ENCODE results near the gene PARVA. TPM values are rescaled to one million over a fixed set of nuclear protein-coding genes. Genes with fewer than 3 reads are reported as not detected.
A peak's percentile ranks its signal among the peaks of the same experiment; 100 is the strongest.

Gene PARVA
- total RNA-seq, 1 donor from 2014 or later, result 170 TPM

DNA sequence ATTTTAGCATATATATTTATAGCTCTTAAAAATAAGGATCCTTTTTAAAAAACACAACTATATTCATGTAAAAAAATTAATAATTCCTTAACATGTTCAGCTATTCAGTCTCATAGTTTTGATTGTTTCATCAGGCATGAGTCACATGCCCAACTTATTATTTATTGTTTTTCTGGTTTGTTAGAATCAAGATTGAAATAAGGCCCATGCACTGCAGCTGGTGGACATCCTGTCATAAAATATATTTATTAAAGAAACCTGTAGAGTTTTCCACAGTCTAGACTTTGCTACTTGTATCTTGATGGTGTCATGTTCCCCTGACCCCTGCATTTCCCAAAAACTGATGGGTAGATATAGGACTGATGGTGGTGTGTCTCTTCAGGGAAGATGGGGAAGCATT, 77.4 kb downstream of the PARVA start:
- Mint-ChIP-seq H3K27me3 (ENCODE audit: low read depth) (no peaks in the 10 kb centered on the region), H3K36me3 (ENCODE audit: low read depth) (no peaks in the 10 kb centered on the region), H3K27ac (ENCODE audit: unreplicated experiment) (peak overlapping the region; percentile 79), H3K4me3 (ENCODE audit: unreplicated experiment) (no peak overlapping the region), H3K9me3 (ENCODE audit: low read depth) (no peaks in the 10 kb centered on the region), H3K4me1 (ENCODE audit: low read depth) (peaks cover 72% of the 10 kb centered on the region)
- TF ChIP-seq, protein P1, sequence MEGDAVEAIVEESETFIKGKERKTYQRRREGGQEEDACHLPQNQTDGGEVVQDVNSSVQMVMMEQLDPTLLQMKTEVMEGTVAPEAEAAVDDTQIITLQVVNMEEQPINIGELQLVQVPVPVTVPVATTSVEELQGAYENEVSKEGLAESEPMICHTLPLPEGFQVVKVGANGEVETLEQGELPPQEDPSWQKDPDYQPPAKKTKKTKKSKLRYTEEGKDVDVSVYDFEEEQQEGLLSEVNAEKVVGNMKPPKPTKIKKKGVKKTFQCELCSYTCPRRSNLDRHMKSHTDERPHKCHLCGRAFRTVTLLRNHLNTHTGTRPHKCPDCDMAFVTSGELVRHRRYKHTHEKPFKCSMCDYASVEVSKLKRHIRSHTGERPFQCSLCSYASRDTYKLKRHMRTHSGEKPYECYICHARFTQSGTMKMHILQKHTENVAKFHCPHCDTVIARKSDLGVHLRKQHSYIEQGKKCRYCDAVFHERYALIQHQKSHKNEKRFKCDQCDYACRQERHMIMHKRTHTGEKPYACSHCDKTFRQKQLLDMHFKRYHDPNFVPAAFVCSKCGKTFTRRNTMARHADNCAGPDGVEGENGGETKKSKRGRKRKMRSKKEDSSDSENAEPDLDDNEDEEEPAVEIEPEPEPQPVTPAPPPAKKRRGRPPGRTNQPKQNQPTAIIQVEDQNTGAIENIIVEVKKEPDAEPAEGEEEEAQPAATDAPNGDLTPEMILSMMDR (IDR thresholded peaks at IDR 0.05), result no peak
- no peak for DNase-seq (ENCODE audit: low spot score)

DNA sequence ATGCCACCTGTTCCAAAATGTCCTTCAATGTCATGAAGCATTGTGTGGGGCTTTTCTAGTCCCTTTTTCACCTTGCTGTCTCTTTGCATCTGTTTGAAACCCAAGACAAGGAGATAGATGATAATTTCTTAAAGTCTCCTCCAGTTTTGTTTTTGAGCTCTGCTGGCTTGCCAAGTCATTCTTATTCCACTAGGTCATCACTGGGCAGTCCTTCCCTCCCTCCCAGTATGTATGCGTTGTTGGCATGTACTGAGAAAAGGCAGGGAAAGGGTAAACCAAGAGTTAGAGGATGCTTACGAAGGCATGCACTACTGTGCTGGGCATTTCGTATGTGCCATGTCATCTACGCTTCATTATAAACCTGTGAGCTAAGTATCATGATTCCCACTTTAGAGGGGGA, 78.6 kb downstream of the PARVA start:
- TF ChIP-seq, protein P1 (IDR thresholded peaks at IDR 0.05), result no peak
- Mint-ChIP-seq H3K27ac (ENCODE audit: unreplicated experiment) (peak overlapping the region; percentile 60), H3K36me3 (ENCODE audit: low read depth) (no peaks in the 10 kb centered on the region), H3K27me3 (ENCODE audit: low read depth) (no peaks in the 10 kb centered on the region), H3K4me3 (ENCODE audit: unreplicated experiment) (no peak overlapping the region), H3K4me1 (ENCODE audit: low read depth) (peaks cover 72% of the 10 kb centered on the region), H3K9me3 (ENCODE audit: low read depth) (no peaks in the 10 kb centered on the region)
- DNase-seq (ENCODE audit: low spot score), result no peak

DNA sequence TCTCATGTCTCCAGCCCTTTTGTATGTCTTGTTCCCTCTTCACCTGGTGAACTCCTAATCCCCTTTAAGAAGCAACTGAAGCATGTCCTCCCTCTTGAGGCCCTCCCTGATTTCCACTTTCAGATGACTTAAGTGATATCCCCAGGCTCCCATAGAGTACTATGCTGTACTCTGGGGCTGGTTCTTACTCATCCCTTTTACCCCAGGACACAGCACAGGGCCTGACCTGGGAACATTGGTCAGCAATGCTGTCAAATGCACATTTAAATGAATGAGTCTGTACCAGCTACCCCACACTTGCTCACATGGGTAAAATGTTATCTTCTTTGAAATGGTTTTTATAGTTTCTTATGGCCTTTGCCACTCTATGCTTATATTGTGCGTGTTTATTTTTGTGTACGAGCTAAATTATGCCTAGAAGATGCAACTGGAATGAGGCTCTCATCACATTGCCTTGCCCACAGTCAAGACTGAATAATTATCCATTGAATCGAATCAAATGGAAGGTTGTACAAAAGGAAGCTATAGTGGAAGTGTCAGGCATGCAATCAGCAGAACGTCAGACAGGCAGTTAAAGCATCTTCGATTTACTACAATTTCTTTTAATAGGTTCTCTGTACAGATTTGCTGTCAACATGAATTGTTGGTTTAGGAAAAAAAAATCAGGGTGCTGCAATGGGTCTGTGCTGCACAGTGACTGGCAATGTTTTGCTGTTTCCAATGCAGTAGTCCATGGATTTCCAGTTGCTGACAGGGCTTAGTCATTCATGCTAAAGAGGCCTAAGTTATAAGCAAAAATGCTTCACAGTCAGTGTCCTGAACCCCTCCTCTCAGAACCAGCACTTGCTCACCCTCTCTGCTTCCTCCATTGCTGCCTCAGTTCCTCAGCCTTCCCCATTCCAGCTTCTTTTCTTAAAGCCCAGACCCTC, 79.5 kb downstream of the PARVA start:
- Mint-ChIP-seq H3K4me1 (ENCODE audit: low read depth) (peaks cover 79% of the 10 kb centered on the region), H3K36me3 (ENCODE audit: low read depth) (no peaks in the 10 kb centered on the region), H3K9me3 (ENCODE audit: low read depth) (no peaks in the 10 kb centered on the region), H3K27ac (ENCODE audit: unreplicated experiment) (peak overlapping the region; percentile 86), H3K27me3 (ENCODE audit: low read depth) (no peaks in the 10 kb centered on the region), H3K4me3 (ENCODE audit: unreplicated experiment) (no peak overlapping the region)
- no peak for DNase-seq (ENCODE audit: low spot score)
- TF ChIP-seq, protein P1 (IDR thresholded peaks at IDR 0.05), result no peak

DNA sequence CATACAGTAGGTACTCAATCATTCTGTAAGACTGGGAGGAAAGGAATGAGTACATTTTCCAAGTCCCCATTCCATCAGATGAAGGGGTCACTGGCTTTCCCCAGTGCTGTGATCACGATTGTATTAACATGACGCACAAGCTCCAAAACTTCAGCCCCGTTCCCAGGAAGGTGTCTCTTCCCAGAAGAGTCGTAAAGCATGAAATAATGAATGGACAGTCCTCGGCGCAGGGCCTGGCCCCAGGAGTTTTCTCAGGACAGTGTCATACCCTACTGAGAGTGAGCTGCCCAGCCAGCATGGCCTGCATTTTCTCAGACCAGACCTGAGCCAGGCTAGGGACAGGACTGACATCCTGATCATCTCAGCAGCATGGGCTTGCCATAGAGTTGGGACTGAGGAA, 80.7 kb downstream of the PARVA start:
- no peaks in the 10 kb centered on the region for H3K9me3 Mint-ChIP-seq (ENCODE audit: low read depth)
- H3K27ac Mint-ChIP-seq (ENCODE audit: unreplicated experiment), result peak overlapping the region; percentile 86
- no peaks in the 10 kb centered on the region for H3K27me3 Mint-ChIP-seq (ENCODE audit: low read depth)
- H3K4me1 Mint-ChIP-seq (ENCODE audit: low read depth), result peaks cover 79% of the 10 kb centered on the region
- no peaks in the 10 kb centered on the region for H3K36me3 Mint-ChIP-seq (ENCODE audit: low read depth)
- no peak overlapping the region for H3K4me3 Mint-ChIP-seq (ENCODE audit: unreplicated experiment)
- DNase-seq (ENCODE audit: low spot score), result no peak
- TF ChIP-seq, protein P1 (IDR thresholded peaks at IDR 0.05), result no peak

DNA sequence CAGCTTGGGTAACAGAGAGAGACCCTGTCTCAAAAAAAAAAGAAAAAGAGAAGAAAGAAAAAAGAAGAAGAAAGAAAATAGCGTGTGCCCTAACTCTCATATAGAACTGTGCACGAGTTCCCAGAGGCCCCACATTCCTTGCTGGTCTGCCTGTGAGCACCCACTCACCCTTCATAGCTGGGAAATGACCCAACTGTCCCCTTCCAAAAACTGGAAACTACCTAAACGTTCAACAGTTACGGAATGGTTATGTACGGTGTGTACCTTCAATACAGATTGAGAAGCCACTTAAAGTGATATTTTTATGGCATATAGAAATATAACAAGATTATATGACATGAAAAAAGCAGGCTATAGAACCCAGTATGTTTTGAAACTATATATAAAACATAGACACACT, 82.0 kb downstream of the PARVA start:
- Mint-ChIP-seq H3K27ac (ENCODE audit: unreplicated experiment) (peak overlapping the region; percentile 70), H3K36me3 (ENCODE audit: low read depth) (peaks cover 2% of the 10 kb centered on the region), H3K9me3 (ENCODE audit: low read depth) (peaks cover 3% of the 10 kb centered on the region), H3K27me3 (ENCODE audit: low read depth) (no peaks in the 10 kb centered on the region), H3K4me3 (ENCODE audit: unreplicated experiment) (no peak overlapping the region), H3K4me1 (ENCODE audit: low read depth) (peaks cover 76% of the 10 kb centered on the region)
- no peak for DNase-seq (ENCODE audit: low spot score)
- TF ChIP-seq, protein P1 (IDR thresholded peaks at IDR 0.05), result no peak

All from chondrocyte (in vitro differentiated cells).